BLaER1 (cell line): ENCODE measurements around the gene CES5A.
"Not testable (repeated sequence)": the region's sequence is repeated elsewhere in the genome, so short reads cannot be mapped to it uniquely, and the experiment has no call there.

Experiments
- H3K27ac ChIP-seq: shearing (Covaris generic); formaldehyde crosslinking; 2 replicates; pipeline ENCODE4 v1.8.1; 2022
- H3K27me3 ChIP-seq: shearing (Covaris generic); formaldehyde crosslinking; 2 replicates; pipeline ENCODE4 v1.8.1; 2022
- H3K36me3 ChIP-seq: shearing (Covaris generic); formaldehyde crosslinking; 2 replicates; pipeline ENCODE4 v1.8.1; 2022
- H3K4me1 ChIP-seq: shearing (Covaris generic); formaldehyde crosslinking; 2 replicates; pipeline ENCODE4 v1.8.1; 2022
- H3K4me2 ChIP-seq: shearing (Covaris generic); formaldehyde crosslinking; 2 replicates; pipeline ENCODE4 v1.8.1; 2022
- H3K4me3 ChIP-seq: shearing (Covaris generic); formaldehyde crosslinking; 2 replicates; pipeline ENCODE4 v1.8.1; 2022
- H3K9ac ChIP-seq: shearing (Covaris generic); formaldehyde crosslinking; 2 replicates; pipeline ENCODE4 v1.8.1; 2022
- H3K9me3 ChIP-seq: shearing (Covaris generic); formaldehyde crosslinking; 2 replicates; pipeline ENCODE4 v1.8.1; 2022
- H4K20me1 ChIP-seq: shearing (Covaris generic); formaldehyde crosslinking; 2 replicates; pipeline ENCODE4 v1.8.1; 2022
- Cebpa-rat ChIP-seq: shearing (Covaris generic); IDR thresholded peaks from 2 replicates; pipeline ENCODE4 v1.8.1; 2022

CES5A gene

GRCh38 chr16:55849536-55849935 is 25.6 kb downstream of the CES5A start:
- Histone ChIP-seq H3K4me2 (no peak overlapping the region), H3K4me1 (no peaks in the 10 kb centered on the region), H4K20me1 (no peaks in the 10 kb centered on the region), H3K4me3 (no peak overlapping the region), H3K36me3 (no peaks in the 10 kb centered on the region), H3K9ac (no peak overlapping the region), H3K27me3 (no peaks in the 10 kb centered on the region), H3K27ac (no peak overlapping the region), H3K9me3 (no peaks in the 10 kb centered on the region)
- TF ChIP-seq Cebpa-rat: no peak

GRCh38 chr16:55846598-55847346 is 28.4 kb downstream of the CES5A start:
- H4K20me1 ChIP-seq: no peaks in the 10 kb centered on the region
- TF ChIP-seq Cebpa-rat: no peak
- H3K9me3 ChIP-seq: no peaks in the 10 kb centered on the region
- no peaks in the 10 kb centered on the region for H3K36me3 ChIP-seq
- H3K4me1 ChIP-seq: no peaks in the 10 kb centered on the region
- no peaks in the 10 kb centered on the region for H3K27me3 ChIP-seq
- no peak overlapping the region for H3K9ac ChIP-seq
- H3K27ac ChIP-seq: no peak overlapping the region
- no peak overlapping the region for H3K4me3 ChIP-seq
- H3K4me2 ChIP-seq: no peak overlapping the region

GRCh38 chr16:55843105-55843395 is 32.1 kb downstream of the CES5A start:
- no peaks in the 10 kb centered on the region for H3K9me3 ChIP-seq
- no peak overlapping the region for H3K27ac ChIP-seq

DNA sequence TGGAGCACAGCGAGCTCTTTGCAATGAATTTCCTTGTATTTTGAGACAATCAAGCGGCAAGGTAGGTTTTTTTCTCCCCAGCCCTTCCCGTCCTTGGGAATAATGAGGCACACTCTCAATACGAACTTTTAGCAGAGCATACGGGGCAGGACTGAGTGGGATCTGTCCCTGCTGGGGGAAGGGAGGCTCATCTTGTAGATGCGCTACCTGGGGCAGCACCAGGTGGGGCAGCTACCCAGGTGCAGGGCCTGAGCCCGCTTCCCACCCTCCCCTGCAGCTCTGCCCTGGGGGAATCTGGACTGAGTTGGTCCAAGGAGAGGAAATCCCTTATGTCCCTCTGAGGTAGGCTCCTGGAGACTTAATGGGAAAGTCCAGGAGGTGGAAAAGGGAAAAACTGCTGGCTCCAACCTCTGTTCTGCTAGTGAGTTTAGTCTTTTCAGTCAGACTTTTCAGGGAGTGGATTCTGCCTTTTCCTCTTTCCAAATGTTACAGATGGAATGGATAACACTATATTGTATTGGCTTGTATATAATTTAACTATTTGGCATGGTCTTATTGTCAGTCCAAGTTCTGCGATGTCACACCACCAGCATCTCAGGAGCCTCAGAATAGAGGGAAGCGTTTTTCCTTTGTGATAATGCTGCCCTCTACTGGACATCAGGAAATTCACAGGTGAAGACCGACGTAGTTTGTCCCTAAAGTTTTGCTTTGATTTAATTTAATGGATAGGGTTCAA is 32.6 kb downstream of the CES5A start:
- no peak overlapping the region for H3K4me3 ChIP-seq
- no peaks in the 10 kb centered on the region for H3K36me3 ChIP-seq
- no peak overlapping the region for H3K4me2 ChIP-seq
- no peak overlapping the region for H3K27ac ChIP-seq
- H3K27me3 ChIP-seq: no peaks in the 10 kb centered on the region
- H3K9me3 ChIP-seq: no peaks in the 10 kb centered on the region
- no peaks in the 10 kb centered on the region for H4K20me1 ChIP-seq
- no peak for TF ChIP-seq Cebpa-rat
- no peaks in the 10 kb centered on the region for H3K4me1 ChIP-seq
- H3K9ac ChIP-seq: no peak overlapping the region

More at GRCh38 chr16:55843105-55843395, 32.1 kb downstream of the CES5A start:
- H3K9ac ChIP-seq: no peak overlapping the region
- H3K4me1 ChIP-seq: no peaks in the 10 kb centered on the region
- no peaks in the 10 kb centered on the region for H3K27me3 ChIP-seq
- H4K20me1 ChIP-seq: no peaks in the 10 kb centered on the region
- no peak overlapping the region for H3K4me2 ChIP-seq
- no peak overlapping the region for H3K4me3 ChIP-seq
- no peak for TF ChIP-seq Cebpa-rat
- no peaks in the 10 kb centered on the region for H3K36me3 ChIP-seq

DNA sequence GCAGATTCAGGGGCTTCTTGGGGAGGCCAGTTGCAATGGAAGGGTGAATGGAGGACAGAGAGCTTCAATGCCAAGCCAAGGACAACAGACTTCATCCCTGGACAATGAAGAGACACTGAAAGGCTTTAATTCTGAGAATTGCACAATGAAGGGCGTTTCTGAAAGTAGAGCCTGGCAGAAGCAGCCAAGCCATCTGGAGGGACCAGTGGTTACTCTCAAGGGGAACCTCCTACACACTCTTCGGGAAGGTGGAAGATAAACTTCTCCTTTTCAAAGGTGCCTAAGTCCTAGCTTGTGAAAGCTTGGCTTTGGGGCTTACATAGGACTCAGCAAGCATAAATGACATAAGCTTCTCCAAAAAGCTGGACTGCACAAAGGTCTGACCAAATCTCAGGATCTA is 36.1 kb downstream of the CES5A start:
- Histone ChIP-seq H3K9me3 (no peaks in the 10 kb centered on the region), H4K20me1 (no peaks in the 10 kb centered on the region), H3K4me2 (no peak overlapping the region), H3K27me3 (no peaks in the 10 kb centered on the region), H3K4me3 (no peak overlapping the region), H3K27ac (no peak overlapping the region), H3K36me3 (no peaks in the 10 kb centered on the region), H3K4me1 (no peaks in the 10 kb centered on the region), H3K9ac (no peak overlapping the region)
- TF ChIP-seq Cebpa-rat: no peak

- no peak overlapping the region for H3K27ac ChIP-seq
- no peak overlapping the region for H3K9ac ChIP-seq
These were observed 39.0 kb downstream of the CES5A start for GRCh38 chr16:55836158-55836611.

GRCh38 chr16:55835581-55835980 is 39.6 kb downstream of the CES5A start:
- Histone ChIP-seq H3K4me2 (no peak overlapping the region), H3K27me3 (no peaks in the 10 kb centered on the region), H3K4me3 (no peak overlapping the region), H3K27ac (no peak overlapping the region), H3K36me3 (no peaks in the 10 kb centered on the region), H3K9ac (no peak overlapping the region), H3K4me1 (no peaks in the 10 kb centered on the region), H4K20me1 (no peaks in the 10 kb centered on the region), H3K9me3 (no peaks in the 10 kb centered on the region)
- TF ChIP-seq Cebpa-rat: no peak

More at GRCh38 chr16:55836158-55836611, 39.0 kb downstream of the CES5A start:
- Histone ChIP-seq H3K4me2 (no peak overlapping the region), H3K27me3 (no peaks in the 10 kb centered on the region), H3K9me3 (no peaks in the 10 kb centered on the region), H3K36me3 (no peaks in the 10 kb centered on the region), H3K4me3 (no peak overlapping the region), H4K20me1 (no peaks in the 10 kb centered on the region), H3K4me1 (no peaks in the 10 kb centered on the region)
- no peak for TF ChIP-seq Cebpa-rat

- not testable (repeated sequence) for H3K4me2 ChIP-seq, H3K9me3 ChIP-seq, H3K36me3 ChIP-seq, H3K27ac ChIP-seq, H3K4me1 ChIP-seq, H3K4me3 ChIP-seq, H3K9ac ChIP-seq, H4K20me1 ChIP-seq, H3K27me3 ChIP-seq
These were observed 40.0 kb downstream of the CES5A start for GRCh38 chr16:55835173-55835572.

DNA sequence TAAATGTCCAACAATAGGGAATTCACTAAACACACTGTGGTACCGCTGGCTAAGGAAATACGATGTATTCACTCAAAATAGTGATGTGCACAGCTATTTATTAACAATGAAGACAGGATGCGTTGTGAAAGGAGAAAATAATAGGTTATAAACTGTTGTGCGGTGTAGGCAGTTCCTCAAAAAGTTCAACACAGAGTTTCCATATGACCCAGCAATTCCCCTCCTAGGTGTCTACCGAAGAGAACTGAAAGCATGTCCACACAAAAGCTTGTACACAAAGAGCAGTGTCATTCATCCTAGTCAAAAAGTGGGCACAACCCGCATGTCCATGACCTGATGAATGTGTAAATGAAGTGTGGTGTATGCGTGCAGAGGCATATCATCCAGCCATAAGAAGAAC is 41.1 kb downstream of the CES5A start:
- Histone ChIP-seq H3K27ac (no peak overlapping the region), H4K20me1 (no peaks in the 10 kb centered on the region), H3K9ac (no peak overlapping the region), H3K9me3 (no peaks in the 10 kb centered on the region), H3K36me3 (no peaks in the 10 kb centered on the region), H3K4me2 (no peak overlapping the region), H3K4me1 (no peaks in the 10 kb centered on the region), H3K4me3 (no peak overlapping the region), H3K27me3 (no peaks in the 10 kb centered on the region)
- TF ChIP-seq Cebpa-rat: no peak

DNA sequence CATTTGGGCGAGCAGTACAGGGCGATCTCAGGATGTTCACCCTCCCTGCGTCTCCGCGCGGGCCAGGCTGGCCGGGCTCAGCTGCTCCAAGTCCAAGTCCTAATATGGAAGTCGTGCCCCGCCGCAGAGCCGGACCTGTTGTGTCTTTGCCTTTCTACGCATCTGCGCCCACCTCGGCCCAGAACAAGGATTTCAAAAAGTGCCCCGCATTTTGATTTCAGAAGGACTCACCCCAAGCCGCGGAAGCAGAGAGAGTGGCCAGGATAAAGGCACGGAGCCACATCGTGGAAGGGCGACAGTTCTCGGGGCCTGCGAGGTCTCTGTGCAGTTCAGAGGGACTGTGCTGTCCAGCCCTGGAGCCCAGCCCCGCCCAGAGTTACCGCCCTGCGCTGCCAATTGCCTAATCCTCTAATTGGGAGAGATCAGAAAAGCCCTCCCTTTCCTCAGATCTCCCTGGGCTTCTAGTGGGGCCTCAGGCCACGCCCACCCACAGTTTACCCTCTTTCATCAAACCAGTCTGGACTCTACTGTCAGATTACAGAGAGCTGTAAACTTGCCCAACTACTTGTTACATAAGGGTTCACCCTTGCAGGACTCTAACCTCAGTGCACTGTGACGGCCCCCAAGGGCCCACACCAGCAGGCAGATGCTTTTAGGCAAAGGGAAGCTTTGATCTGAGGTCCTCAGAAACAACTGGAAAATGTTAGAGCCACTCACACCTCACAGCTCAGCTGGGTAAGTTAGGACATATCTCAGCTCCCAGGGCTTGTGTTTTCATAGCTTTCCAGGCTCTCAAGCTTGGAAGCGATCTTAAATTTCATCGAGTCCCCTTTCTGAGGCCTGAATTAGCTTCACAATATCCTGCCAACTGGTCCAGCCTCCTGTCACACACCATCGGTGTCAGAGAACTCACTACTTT is 42.1 kb downstream of the CES5A start, which contains the start of gene CES1:
Gene CES1, minus strand, starts transcription at position 324 of the 919 bp plus-strand sequence. Its CDS starts 41 bp downstream, at position 283.
- Histone ChIP-seq H4K20me1 (no peaks in the 10 kb centered on the region), H3K36me3 (no peaks in the 10 kb centered on the region), H3K9me3 (no peaks in the 10 kb centered on the region), H3K27me3 (no peaks in the 10 kb centered on the region), H3K9ac (no peak within 1 kb of the TSS), H3K4me3 (no peak within 1 kb of the TSS), H3K4me2 (no peak within 1 kb of the TSS), H3K4me1 (no peaks in the 10 kb centered on the region), H3K27ac (no peak within 1 kb of the TSS)
- TF ChIP-seq Cebpa-rat: no peak
